HG03135 (cell line): ENCODE data around the gene CD37.
"Not testable (repeated sequence)": the region's sequence is repeated elsewhere in the genome, so short reads cannot be mapped to it uniquely, and the experiment has no call there.

ENCODE experiments used
- ATAC-seq: cut with Tn5 transposase; IDR thresholded peaks from one replicate; pipeline ENCODE4 v1.9.1; 2021; ENCODE audit warnings: mild to moderate bottlenecking, moderate library complexity; ENCODE audit not compliant: unreplicated experiment

The CD37 gene

GRCh38 chr19:49327878-49328544, 7.2 kb upstream of the CD37 start:
- no peak for ATAC-seq

- ATAC-seq = no peak
These were observed 6.5 kb upstream of the CD37 start for GRCh38 chr19:49328741-49329140.

GRCh38 chr19:49331187-49331586, 4.0 kb upstream of the CD37 start:
- ATAC-seq = not testable (repeated sequence)

GRCh38 chr19:49331616-49332055, 3.6 kb upstream of the CD37 start:
- peak; percentile 44 for ATAC-seq

GRCh38 chr19:49332691-49333417, 2.4 kb upstream of the CD37 start:
- ATAC-seq = not testable (repeated sequence)

- no peak for ATAC-seq
These were observed 1.8 kb upstream of the CD37 start for GRCh38 chr19:49333418-49333805.

- ATAC-seq = peak; percentile 45
These were observed 1.4 kb upstream of the CD37 start for GRCh38 chr19:49333811-49334288.

GRCh38 chr19:49335784-49336481, 727 bp downstream of the CD37 start:
- ATAC-seq = no peak

- no peak for ATAC-seq
These were observed 1.5 kb downstream of the CD37 start for GRCh38 chr19:49336482-49337266.

- ATAC-seq = no peak
These were observed 2.2 kb downstream of the CD37 start for GRCh38 chr19:49337267-49338022.

- ATAC-seq = no peak
These were observed 2.9 kb downstream of the CD37 start for GRCh38 chr19:49338023-49338677.

- ATAC-seq = no peak
These were observed 3.6 kb downstream of the CD37 start for GRCh38 chr19:49338691-49339300.

GRCh38 chr19:49339301-49340068, 4.3 kb downstream of the CD37 start:
- no peak for ATAC-seq

- peak; percentile 77 for ATAC-seq
These were observed 5.1 kb downstream of the CD37 start for GRCh38 chr19:49340069-49340864.

- ATAC-seq = peak; percentile 4
These were observed 5.9 kb downstream of the CD37 start for GRCh38 chr19:49340865-49341718.

GRCh38 chr19:49342291-49342721, 7.1 kb downstream of the CD37 start:
- ATAC-seq = no peak

- ATAC-seq = no peak
These were observed 7.9 kb downstream of the CD37 start for GRCh38 chr19:49343123-49343522.
